ENCODE data around the gene NPHS2. TPM values are rescaled to one million over a fixed set of nuclear protein-coding genes. Genes with fewer than 3 reads are reported as not detected.

The NPHS2 gene
- not detected in 2 replicates for total RNA-seq

DNA sequence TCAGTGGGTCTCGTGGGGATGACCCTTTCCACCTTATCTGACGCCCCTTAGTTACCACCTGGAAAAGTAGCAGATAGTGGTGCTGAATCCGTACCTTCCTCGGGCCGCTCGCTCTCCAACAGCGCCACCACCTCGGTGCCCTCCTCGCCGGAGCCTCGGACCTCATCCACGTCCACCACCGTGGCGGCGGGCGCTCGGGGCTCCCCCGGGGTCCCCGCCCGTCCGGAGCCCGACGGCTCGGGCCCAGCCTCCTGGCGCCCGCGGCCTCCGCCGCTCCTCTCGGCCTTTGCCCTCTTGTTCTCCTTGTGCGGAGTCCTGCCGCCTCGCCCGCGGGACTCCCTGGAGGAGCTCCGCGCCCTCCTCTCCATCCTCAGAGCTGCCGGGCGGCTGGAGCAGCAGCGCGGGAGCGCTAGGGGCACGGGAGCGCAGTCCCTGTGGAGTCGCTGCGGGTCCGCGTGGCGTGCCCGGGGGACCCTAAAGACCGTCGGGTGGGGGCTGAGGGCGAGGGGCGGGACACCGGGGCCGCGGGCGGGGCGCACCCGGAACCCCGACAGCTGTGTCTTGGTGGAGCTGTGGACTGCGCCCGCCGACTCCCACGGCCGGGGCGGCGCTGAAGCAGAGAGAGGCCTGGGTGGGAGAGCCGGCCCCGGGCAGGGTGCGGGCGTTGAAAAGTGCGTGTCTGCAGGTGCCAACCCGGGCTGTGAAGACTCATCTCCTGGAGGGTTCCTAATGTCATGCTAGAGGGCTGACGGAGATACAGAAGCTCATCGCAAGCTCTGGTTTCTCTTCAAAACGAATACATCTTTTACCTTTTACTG lies at the start of gene NPHS2:
Gene NPHS2 (minus strand): TSS at position 452 of the 818 bp plus-strand sequence. CDS start 84 bp downstream, at position 368.

DNA sequence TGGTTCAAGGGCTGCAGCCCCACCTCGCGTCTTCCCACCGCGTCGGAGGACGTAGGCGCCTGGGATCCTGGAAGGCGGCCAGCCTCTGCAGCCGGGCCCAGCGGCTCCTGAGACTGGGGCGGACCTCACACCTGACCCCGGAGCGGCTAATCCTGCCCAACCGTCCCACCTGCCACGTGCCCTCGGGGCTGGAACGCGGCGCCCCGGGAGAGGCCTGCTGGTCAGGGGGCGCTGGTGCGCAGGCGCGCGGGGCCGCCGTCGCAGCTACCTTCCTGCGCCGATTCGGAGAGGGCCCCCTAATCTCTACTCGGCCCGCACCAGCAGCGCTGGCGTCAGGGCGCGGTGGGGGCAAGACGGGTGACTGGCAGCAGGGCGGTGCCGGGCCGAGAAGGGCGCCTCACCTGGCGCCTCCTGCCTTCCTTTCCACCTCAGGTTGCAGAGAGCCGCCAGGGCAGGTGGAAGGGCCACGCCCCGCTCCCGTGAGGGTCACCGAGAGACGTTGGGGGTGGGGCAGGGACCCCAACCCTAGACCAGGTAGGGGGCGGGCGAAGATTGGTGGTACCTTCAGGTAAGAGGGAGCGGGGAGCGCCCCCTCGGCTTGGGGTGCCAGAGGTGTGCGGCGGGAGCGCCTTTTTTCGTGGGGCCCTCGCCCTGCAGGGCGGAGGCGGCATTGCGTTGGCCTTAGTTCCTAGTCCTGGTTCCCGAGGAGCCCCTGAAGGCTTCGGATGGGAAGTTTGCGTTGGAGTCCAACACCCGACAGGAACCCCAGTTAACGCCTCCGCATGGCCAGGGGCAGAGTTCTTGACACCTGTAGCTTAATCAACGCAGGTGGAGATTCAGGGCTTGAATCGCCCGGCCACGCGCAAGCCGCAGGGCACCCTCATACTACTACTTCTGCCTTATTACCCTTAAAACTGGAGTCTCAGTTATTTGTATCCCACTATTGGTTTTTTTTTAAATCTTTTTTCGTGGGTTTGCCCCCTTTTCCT lies 16.1 kb upstream of the NPHS2 start, which contains the start of gene TDRD5:
Gene TDRD5 (plus strand): TSS at position 241 of the 989 bp plus-strand sequence. CDS start 784 bp downstream, outside the sequence.

Other genes with a start within 250 kb of the NPHS2 start
- gene AXDND1, start 210.0 kb downstream of the NPHS2 start, total RNA-seq = 0.07 TPM in 1 of 2 replicates, not detected in the other
- not detected in 2 replicates for gene TDRD5, start 15.9 kb upstream of the NPHS2 start, total RNA-seq
- under 0.01 TPM in 1 of 2 replicates, not detected in the other for gene FAM163A, start 167.3 kb upstream of the NPHS2 start, total RNA-seq